Progenitor cell of endocrine pancreas (in vitro differentiated cells): ENCODE results near the gene PAM. TPM values are rescaled to one million over a fixed set of nuclear protein-coding genes. Genes with fewer than 3 reads are reported as not detected.

Source experiments
- DNase-seq: peaks from one replicate; pipeline ENCODE4 v3.0.0; 2021; ENCODE audit warnings: low spot score; ENCODE audit not compliant: unreplicated experiment
- H3K27ac Mint-ChIP-seq: 2 replicates; pipeline ENCODE4 v1.8.0; 2021; ENCODE audit warnings: mild to moderate bottlenecking, moderate library complexity, mixed read lengths
- H3K27me3 Mint-ChIP-seq: 2 replicates; pipeline ENCODE4 v1.8.0; 2021; ENCODE audit warnings: mixed read lengths
- H3K36me3 Mint-ChIP-seq: 2 replicates; pipeline ENCODE4 v1.8.0; 2022; ENCODE audit warnings: mixed read lengths; ENCODE audit not compliant: insufficient read depth
- H3K4me1 Mint-ChIP-seq: 2 replicates; pipeline ENCODE4 v1.8.0; 2021; ENCODE audit warnings: low read depth, mixed read lengths
- H3K4me3 Mint-ChIP-seq: 2 replicates; pipeline ENCODE4 v1.8.0; 2021; ENCODE audit warnings: low read depth, mild to moderate bottlenecking, moderate library complexity, mixed read lengths
- H3K9me3 Mint-ChIP-seq: 2 replicates; pipeline ENCODE4 v1.8.0; 2021; ENCODE audit warnings: low read depth, mixed read lengths
- total RNA-seq: library from RNA; stranded (reverse); gene quantifications from 2 replicates; pipeline ENCODE4 v1.2.1, GENCODE V29; 2021
- TF ChIP-seq, protein P1 (sequence below): fragments of 200-600 bp; sonication (generic); IDR thresholded peaks from one replicate; pipeline ENCODE4 v1.5.0; 2021; ENCODE audit warnings: antibody characterized with exemption, mild to moderate bottlenecking; ENCODE audit not compliant: unreplicated experiment

Gene PAM
- total RNA-seq, 1 donor from 2014 or later = 111 TPM

DNA sequence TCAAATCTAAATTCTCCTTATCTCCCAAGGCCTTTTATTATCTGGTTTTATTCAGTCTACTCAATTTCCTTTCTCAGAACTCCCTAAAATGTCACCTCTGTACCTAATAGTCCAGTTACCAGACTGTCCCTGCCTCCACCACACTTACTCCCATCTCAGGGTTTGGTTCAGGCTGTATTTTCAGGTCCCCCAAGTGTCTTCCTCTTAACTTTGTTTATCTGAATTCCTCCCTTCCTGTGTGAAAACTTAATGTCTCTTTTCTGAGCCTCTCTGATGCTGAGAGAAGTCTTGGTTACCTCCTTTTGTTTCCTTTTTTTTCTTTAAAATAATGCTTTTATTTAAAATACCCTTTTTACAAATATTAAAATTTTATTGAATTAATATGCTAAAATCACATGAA is 133.4 kb downstream of the PAM start:
- Mint-ChIP-seq H3K4me1 (no peaks in the 10 kb centered on the region), H3K27me3 (peaks cover 4% of the 10 kb centered on the region), H3K9me3 (no peaks in the 10 kb centered on the region), H3K36me3 (no peaks in the 10 kb centered on the region), H3K27ac (no peak overlapping the region), H3K4me3 (no peak overlapping the region)
- no peak for DNase-seq
- TF ChIP-seq, protein P1, sequence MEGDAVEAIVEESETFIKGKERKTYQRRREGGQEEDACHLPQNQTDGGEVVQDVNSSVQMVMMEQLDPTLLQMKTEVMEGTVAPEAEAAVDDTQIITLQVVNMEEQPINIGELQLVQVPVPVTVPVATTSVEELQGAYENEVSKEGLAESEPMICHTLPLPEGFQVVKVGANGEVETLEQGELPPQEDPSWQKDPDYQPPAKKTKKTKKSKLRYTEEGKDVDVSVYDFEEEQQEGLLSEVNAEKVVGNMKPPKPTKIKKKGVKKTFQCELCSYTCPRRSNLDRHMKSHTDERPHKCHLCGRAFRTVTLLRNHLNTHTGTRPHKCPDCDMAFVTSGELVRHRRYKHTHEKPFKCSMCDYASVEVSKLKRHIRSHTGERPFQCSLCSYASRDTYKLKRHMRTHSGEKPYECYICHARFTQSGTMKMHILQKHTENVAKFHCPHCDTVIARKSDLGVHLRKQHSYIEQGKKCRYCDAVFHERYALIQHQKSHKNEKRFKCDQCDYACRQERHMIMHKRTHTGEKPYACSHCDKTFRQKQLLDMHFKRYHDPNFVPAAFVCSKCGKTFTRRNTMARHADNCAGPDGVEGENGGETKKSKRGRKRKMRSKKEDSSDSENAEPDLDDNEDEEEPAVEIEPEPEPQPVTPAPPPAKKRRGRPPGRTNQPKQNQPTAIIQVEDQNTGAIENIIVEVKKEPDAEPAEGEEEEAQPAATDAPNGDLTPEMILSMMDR = no peak

DNA sequence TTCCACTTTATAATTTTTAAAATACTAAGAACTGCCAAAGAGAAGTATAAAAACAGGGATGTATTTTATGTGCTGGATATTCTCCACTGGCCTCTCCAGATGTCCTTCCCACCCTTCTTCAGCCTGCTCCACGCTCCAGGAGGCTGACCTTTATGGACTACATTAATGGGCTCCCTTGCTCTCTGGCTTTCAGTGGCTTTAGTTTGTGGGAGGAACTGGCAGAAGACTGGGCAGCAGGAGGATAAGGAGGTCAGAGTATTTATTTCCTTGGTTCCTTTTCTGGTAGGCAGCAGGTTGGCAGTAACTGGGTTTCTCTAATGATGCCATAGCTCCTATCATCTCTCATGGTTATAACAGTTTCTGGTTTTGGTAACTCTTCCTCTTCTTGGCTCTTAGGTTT is 133.9 kb downstream of the PAM start:
- no peaks in the 10 kb centered on the region for H3K36me3 Mint-ChIP-seq
- H3K9me3 Mint-ChIP-seq = no peaks in the 10 kb centered on the region
- no peak overlapping the region for H3K4me3 Mint-ChIP-seq
- peaks cover 4% of the 10 kb centered on the region for H3K27me3 Mint-ChIP-seq
- TF ChIP-seq, protein P1 = no peak
- no peak overlapping the region for H3K27ac Mint-ChIP-seq
- no peak for DNase-seq
- H3K4me1 Mint-ChIP-seq = no peaks in the 10 kb centered on the region

GRCh38 chr5:102890133-102890532 is 135.0 kb downstream of the PAM start:
- DNase-seq = no peak
- Mint-ChIP-seq H3K9me3 (no peaks in the 10 kb centered on the region), H3K27ac (no peak overlapping the region), H3K27me3 (peaks cover 4% of the 10 kb centered on the region), H3K4me1 (no peaks in the 10 kb centered on the region), H3K36me3 (no peaks in the 10 kb centered on the region), H3K4me3 (no peak overlapping the region)
- TF ChIP-seq, protein P1 = no peak

DNA sequence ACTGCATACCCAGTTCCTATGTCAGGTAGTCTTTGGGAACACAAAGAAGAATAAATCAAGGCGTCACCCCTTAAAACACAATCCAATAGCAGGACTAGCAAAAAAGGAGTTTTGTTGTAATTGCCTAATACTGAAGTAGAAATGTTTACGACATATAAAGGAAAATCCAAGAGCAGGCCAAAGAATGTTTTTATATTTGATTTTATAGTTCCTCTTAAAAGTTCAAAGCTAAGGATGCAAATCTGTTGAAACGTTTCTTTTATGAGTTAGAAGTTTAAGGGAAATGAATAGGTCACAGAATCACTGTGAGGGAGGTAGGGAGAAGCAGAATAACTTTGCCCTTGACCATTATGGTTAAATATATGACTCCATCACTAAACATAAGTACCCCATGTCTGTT is 136.1 kb downstream of the PAM start:
- no peaks in the 10 kb centered on the region for H3K36me3 Mint-ChIP-seq
- TF ChIP-seq, protein P1 = no peak
- no peak overlapping the region for H3K4me3 Mint-ChIP-seq
- DNase-seq = no peak
- peaks cover 4% of the 10 kb centered on the region for H3K27me3 Mint-ChIP-seq
- no peaks in the 10 kb centered on the region for H3K4me1 Mint-ChIP-seq
- no peak overlapping the region for H3K27ac Mint-ChIP-seq
- no peaks in the 10 kb centered on the region for H3K9me3 Mint-ChIP-seq

DNA sequence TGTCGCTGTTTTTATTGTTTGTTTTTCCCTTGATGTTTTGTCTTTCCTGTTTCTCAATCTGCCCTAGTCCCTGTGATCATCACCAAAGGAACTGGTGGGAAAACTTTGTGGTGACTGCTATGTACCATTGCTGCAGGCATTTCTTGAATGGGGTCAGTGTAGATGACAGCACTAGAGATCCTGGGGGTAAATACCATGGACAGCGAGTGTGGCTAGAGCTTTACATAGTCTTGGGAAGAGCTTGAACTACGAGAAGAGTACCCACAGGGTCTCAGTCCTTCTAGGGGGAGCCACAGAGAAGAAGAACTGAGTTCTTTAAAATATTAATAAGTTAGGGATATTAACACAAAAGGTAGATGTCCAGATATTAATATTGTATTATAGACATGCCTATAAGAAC is 138.8 kb downstream of the PAM start:
- Mint-ChIP-seq H3K27ac (no peak overlapping the region), H3K4me1 (no peaks in the 10 kb centered on the region), H3K9me3 (no peaks in the 10 kb centered on the region), H3K4me3 (no peak overlapping the region), H3K36me3 (no peaks in the 10 kb centered on the region), H3K27me3 (no peaks in the 10 kb centered on the region)
- DNase-seq = no peak
- TF ChIP-seq, protein P1 = no peak
